Kidney epithelial cell (primary cell): ENCODE measurements around the gene MRPL45. TPM values are rescaled to one million over a fixed set of nuclear protein-coding genes. Genes with fewer than 3 reads are reported as not detected.

Source experiments
- DNase-seq: peaks from one replicate; pipeline ENCODE4 v3.0.0-alpha.2; 2010; ENCODE audit warnings: low read depth
- H3K27me3 ChIP-seq: 2 replicates; pipeline ENCODE4 v1.6.0; 2011; ENCODE audit warnings: low read length; ENCODE audit not compliant: control insufficient read depth, insufficient read depth
- H3K36me3 ChIP-seq: 2 replicates; pipeline ENCODE4 v1.5.1; 2011; ENCODE audit warnings: low read length; ENCODE audit not compliant: control insufficient read depth, insufficient read depth
- H3K4me3 ChIP-seq: 2 replicates; pipeline ENCODE4 v1.5.1; 2011; ENCODE audit warnings: low read depth, mild to moderate bottlenecking, control low read depth, low read length
- total RNA-seq: library from RNA; depleted of rRNA; stranded (reverse); fragments of >200 nt; gene quantifications from 2 replicates; pipeline ENCODE4 v1.2.3, GENCODE V29; 2015
- TF ChIP-seq, protein P1 (sequence below): IDR thresholded peaks from 2 replicates; pipeline ENCODE4 v1.5.1; 2011; ENCODE audit warnings: mild to moderate bottlenecking, moderate library complexity, low read length, control low read depth, inconsistent platforms; ENCODE audit not compliant: insufficient read depth, poor library complexity, severe bottlenecking

MRPL45 gene
- total RNA-seq, 1 donor from 2014 or later = 48.3 TPM

DNA sequence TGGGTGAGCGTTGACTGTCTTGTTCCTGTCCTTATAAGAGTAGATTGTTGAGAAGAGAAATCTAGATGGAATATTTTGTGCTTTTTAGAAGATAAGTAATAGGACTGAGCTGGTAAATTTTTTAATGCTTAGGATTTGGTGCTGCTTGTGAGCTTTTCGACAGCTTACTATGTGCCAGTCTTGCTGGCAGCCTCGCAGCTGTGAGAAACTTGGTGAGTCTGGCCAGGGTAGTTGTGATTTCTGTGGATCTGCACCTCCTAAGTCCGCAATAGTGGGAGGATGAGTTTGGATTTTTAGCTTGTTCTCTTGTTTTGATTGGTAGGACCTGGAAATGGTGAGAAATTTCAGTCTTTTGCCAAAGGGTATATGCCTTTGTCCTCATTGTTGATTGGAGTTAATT is 58.3 kb downstream of the MRPL45 start:
- Histone ChIP-seq H3K36me3 (no peaks in the 10 kb centered on the region), H3K4me3 (no peak overlapping the region), H3K27me3 (no peaks in the 10 kb centered on the region)
- no peak for DNase-seq
- TF ChIP-seq, protein P1, sequence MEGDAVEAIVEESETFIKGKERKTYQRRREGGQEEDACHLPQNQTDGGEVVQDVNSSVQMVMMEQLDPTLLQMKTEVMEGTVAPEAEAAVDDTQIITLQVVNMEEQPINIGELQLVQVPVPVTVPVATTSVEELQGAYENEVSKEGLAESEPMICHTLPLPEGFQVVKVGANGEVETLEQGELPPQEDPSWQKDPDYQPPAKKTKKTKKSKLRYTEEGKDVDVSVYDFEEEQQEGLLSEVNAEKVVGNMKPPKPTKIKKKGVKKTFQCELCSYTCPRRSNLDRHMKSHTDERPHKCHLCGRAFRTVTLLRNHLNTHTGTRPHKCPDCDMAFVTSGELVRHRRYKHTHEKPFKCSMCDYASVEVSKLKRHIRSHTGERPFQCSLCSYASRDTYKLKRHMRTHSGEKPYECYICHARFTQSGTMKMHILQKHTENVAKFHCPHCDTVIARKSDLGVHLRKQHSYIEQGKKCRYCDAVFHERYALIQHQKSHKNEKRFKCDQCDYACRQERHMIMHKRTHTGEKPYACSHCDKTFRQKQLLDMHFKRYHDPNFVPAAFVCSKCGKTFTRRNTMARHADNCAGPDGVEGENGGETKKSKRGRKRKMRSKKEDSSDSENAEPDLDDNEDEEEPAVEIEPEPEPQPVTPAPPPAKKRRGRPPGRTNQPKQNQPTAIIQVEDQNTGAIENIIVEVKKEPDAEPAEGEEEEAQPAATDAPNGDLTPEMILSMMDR = no peak

DNA sequence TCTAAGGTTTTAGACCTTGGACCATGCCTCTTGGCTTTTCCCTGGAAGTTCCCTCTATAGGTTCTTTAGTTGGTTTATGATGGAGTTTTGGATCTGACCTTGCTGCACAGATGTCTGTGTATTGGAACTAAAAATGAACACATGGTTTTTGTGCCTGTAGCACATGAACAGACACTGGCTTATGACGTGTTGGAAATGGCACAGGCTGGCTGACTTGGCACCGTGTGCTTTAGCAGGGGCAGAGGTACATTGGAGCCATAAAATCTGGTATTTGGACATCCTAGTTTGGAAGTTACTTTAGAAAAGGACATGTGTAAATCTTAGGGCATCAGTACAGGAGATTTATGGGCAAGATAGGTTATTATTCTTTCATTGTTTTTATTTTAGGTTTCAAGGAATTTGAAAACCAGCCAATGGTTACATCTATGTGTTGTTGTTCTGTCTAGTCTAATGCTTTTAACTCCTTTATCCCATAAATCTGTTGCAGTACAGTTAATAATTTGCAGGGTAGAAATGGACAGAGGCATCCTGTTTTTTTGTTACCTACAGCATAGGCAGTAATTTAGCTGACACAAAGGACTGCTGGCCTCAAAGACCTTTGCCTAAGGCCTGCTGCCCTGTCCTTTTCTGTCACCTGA is 60.6 kb downstream of the MRPL45 start:
- Histone ChIP-seq H3K27me3 (no peaks in the 10 kb centered on the region), H3K36me3 (no peaks in the 10 kb centered on the region), H3K4me3 (no peak overlapping the region)
- DNase-seq = no peak
- TF ChIP-seq, protein P1 = no peak

DNA sequence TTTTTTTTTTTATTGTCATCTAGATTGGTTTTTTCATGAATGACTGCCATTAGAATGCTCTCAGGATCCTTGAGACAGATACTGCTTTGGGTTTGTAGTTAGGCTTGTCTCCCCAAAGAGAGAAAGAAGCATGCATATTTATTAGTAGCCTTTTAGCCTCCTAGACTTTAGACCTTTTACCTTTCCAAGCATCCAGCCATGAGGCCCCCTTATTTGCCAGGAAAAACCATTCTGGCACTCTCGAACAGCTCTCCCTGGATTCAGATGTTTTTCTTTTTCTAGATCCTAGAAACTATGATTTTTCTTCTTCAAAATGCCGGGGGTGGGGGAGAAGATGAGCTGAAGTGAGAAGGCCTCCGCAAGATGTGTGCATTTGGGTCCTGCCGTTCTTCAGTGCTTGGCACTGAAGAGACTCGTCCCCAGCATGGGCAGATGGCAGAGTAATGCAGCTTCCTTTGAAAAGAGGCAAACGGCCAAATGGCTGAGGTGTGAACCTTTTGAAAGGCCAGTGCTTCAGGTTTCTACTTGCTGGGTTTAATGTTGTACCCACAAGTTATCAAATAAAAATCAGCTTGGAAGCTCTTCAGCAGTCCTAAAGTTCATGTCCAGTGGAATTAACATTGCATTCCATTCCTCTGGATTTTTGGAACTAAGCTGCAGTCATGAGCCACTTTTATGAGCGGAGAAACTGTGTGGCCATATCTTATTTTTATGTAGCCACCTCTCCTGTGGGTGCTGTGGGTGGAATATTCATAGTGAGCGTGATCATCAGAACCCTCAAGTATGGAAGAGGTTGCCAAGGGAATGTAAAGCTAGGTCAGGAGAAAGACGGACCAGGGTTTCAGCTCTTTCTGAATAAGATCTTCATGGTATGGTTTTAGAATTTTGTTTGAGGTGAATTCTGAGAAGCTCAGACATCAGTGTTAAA is 61.9 kb downstream of the MRPL45 start:
- H3K36me3 ChIP-seq = no peaks in the 10 kb centered on the region
- TF ChIP-seq, protein P1 = no peak
- no peak for DNase-seq

DNA sequence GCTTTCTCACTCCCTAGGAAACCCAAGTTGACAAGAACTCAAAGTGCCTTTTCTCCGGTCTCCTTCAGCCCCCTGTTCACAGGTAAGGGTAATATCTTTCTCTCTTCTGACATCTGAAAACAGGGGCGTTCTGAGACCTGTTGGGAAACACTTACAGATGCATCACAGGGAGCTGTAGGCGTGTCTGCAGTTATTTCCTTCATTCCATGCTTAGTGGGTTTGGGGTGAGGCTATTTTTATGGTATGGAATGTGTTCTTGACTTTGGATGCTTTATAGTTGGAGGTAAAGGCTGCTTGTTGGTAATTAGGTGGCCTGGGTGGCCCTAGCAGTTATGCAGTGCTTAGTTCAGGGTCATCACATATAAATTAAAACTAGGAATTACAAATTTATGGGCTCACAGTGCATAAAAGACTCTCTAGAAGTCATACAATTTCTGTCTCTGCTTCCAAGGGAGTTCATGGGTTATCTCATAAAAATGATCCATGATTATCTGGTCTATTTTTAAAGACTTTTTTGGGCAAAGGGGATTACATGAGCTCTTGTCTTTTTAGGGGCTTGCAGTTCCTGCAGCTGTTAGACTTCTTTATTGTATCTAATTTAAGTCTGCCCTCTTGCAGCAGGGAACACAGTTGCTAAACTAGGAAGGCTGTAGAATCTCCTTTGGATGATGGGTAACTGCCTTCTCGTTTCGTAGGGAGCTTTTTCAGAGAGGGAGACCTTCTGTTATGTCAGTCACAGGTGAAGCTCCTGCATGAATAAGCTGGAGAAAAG is 64.9 kb downstream of the MRPL45 start:
- no peak overlapping the region for H3K4me3 ChIP-seq
- peaks cover 2% of the 10 kb centered on the region for H3K36me3 ChIP-seq
- TF ChIP-seq, protein P1 = no peak
- no peak for DNase-seq
- H3K27me3 ChIP-seq = no peaks in the 10 kb centered on the region

More for the DNA sequence above, 61.9 kb downstream of the MRPL45 start:
- Histone ChIP-seq H3K27me3 (no peaks in the 10 kb centered on the region), H3K4me3 (no peak overlapping the region)

DNA sequence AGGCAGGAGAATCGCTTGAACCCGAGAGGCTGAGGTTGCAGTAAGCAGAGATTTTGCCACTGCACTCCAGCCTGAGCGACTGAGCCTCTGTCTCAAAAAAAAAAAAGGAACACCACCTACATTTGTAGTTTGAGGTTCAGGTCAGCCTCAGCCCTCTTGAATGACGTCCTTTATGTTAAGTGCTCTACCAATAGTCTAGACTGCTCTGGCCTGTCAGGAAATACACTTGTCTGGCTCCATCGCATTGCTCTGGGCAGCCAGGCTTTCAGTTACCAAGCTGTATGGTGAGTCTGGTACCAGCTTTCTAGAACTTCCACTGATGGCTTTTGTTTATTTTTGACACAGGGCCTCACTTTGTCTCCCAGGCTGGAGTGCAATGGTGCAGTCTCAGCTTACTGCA is 66.0 kb downstream of the MRPL45 start:
- H3K36me3 ChIP-seq = peaks cover 2% of the 10 kb centered on the region
- H3K27me3 ChIP-seq = no peaks in the 10 kb centered on the region
- no peak for DNase-seq
- TF ChIP-seq, protein P1 = no peak
- H3K4me3 ChIP-seq = no peak overlapping the region
